Stomach (tissue), 4 donors: ENCODE measurements around the gene MICAL2.

Experiments
- EP300 ChIP-seq: sonication (generic); formaldehyde crosslinking; IDR thresholded peaks from one replicate; pipeline ENCODE4 v1.6.1; 2017; ENCODE audit warnings: antibody characterized with exemption
- POLR2A ChIP-seq, 4 donors: fragments of 450-650 bp; IDR thresholded peaks; one replicate each; pipeline ENCODE4 v1.6.1; 2016; ENCODE audit warnings: antibody characterized with exemption in 4 of 4, control low read depth in 2 of 4, mild to moderate bottlenecking in 1 of 4, moderate library complexity in 1 of 4
- TF ChIP-seq, protein P1 (sequence below), 7 experiments: fragments of 450-650 bp in 4 of 7; fragments of 200-600 bp in 3 of 7; sonication (generic) in 3 of 7; IDR thresholded peaks; one replicate each; pipeline ENCODE4 v1.5.1; 2016 to 2019; ENCODE audit warnings: antibody characterized with exemption in 7 of 7, control low read depth in 2 of 7, mild to moderate bottlenecking in 1 of 7

DNA sequence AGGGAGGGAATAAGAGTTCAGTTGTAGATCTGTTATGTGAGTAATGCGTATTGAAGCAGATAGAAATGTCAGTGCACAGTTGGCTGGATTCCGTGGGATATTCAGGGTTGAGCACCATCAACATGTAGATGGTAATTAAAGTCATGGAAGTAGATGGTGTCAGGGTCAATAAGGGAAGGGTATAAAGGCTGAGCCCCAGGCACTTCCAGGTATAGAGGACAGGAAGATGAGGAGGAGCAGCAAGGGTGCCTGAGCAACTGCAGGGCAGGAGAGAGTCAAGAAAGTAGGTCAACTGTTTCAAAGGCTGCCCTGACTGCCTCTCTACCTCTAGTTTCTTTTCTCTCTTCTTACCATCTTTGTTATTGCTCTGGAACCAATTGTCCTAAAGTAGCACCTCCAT is 85.9 kb downstream of the MICAL2 start:
- TF ChIP-seq, protein P1, sequence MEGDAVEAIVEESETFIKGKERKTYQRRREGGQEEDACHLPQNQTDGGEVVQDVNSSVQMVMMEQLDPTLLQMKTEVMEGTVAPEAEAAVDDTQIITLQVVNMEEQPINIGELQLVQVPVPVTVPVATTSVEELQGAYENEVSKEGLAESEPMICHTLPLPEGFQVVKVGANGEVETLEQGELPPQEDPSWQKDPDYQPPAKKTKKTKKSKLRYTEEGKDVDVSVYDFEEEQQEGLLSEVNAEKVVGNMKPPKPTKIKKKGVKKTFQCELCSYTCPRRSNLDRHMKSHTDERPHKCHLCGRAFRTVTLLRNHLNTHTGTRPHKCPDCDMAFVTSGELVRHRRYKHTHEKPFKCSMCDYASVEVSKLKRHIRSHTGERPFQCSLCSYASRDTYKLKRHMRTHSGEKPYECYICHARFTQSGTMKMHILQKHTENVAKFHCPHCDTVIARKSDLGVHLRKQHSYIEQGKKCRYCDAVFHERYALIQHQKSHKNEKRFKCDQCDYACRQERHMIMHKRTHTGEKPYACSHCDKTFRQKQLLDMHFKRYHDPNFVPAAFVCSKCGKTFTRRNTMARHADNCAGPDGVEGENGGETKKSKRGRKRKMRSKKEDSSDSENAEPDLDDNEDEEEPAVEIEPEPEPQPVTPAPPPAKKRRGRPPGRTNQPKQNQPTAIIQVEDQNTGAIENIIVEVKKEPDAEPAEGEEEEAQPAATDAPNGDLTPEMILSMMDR (IDR thresholded peaks at IDR 0.05): no peak
- no peak for TF ChIP-seq EP300
- TF ChIP-seq POLR2A (IDR thresholded peaks at IDR 0.05): no peak
